Subcutaneous adipose tissue (tissue), 4 donors: ENCODE results near the gene DGKB. TPM values are rescaled to one million over a fixed set of nuclear protein-coding genes. Genes with fewer than 3 reads are reported as not detected.

Source experiments
- total RNA-seq, 4 donors: library from RNA; depleted of rRNA; stranded (reverse); fragments of >200 nt; gene quantifications; one replicate each; pipeline ENCODE4 v1.1.0, GENCODE V29; 2016
- TF ChIP-seq, protein P1 (sequence below): fragments of 450-650 bp; IDR thresholded peaks from one replicate; pipeline ENCODE4 v1.5.1; 2016; ENCODE audit warnings: low read depth, mild to moderate bottlenecking, control low read depth, antibody characterized with exemption, moderate library complexity

The DGKB gene
- total RNA-seq, 4 donors from 2014 or later = 0.17 TPM; not detected in 3

DNA sequence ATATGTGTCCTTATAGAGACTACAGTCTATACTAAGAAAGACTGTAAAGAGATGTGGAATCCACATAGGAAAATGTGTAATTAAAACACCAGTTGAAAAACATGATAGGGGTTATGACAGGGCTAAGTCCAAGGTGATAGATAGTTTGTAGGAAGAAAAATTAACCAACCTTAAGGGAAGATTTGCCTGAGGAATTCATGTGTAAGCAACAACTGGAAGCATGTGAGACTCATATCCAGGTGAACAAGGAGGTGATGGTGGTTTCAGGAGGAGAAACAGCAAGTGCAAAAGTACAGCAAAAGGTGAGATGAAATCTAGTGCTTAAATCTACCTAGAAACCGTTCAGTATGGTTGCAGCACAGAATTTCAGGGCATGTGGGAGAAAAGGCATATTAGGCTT, 696.4 kb downstream of the DGKB start:
- TF ChIP-seq, protein P1, sequence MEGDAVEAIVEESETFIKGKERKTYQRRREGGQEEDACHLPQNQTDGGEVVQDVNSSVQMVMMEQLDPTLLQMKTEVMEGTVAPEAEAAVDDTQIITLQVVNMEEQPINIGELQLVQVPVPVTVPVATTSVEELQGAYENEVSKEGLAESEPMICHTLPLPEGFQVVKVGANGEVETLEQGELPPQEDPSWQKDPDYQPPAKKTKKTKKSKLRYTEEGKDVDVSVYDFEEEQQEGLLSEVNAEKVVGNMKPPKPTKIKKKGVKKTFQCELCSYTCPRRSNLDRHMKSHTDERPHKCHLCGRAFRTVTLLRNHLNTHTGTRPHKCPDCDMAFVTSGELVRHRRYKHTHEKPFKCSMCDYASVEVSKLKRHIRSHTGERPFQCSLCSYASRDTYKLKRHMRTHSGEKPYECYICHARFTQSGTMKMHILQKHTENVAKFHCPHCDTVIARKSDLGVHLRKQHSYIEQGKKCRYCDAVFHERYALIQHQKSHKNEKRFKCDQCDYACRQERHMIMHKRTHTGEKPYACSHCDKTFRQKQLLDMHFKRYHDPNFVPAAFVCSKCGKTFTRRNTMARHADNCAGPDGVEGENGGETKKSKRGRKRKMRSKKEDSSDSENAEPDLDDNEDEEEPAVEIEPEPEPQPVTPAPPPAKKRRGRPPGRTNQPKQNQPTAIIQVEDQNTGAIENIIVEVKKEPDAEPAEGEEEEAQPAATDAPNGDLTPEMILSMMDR = no peak

DNA sequence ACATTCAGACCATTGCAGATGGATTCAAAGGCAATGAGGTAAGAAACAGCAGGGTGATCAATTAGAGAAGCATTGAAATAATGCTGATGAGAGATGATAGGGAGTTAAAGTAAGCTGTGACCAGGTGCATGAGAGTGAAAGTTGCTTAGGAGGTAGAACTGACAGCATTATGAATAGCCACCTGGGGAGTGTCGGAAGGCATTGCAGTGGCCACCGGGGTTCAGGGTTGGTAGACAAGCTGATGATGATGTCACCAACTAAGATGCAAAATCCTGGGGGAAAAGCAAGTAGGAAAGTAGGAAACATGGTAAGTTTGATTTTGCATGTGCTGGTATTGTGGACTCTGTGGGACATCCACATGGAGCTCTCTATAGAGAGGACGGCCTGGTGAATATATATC, 701.2 kb downstream of the DGKB start:
- TF ChIP-seq, protein P1 = no peak

DNA sequence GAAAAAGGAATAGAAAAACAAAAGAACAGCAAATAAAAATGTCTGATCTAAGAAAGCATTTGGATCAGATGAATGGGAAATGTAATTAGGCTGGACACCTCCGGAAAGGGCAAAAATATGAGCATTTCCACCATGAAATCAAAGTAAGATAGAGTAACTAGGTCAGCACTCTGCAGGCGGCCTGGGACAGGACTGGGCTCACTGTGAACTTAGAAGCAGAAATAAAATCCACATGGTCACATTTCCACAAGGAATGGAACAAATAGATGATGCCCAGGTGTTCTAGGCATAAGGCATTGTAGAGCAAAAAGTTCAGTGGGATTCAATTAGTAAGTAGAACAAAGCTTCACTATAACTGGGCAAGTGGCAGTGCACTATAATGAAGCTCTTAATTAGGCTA, 703.2 kb downstream of the DGKB start:
- TF ChIP-seq, protein P1 = no peak

DNA sequence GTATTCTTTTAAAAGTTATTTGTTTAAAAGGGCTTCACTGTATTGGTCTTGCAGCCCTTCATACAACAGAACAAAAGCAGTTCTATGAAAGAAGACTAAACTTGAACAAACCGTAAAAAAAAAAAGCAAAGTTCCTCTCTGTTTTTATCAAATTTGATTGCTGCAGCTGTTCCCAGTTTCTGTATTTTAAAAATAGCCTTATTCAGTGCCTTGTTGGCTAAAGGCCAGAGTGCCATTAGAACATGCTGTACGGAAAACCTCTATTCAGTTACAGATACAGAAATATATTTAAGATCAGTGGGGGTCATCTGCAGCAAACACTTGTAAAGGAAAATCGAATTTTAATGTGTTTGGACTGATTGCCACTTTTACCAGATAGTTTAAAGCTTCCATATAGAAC, 705.3 kb downstream of the DGKB start:
- TF ChIP-seq, protein P1 = no peak

DNA sequence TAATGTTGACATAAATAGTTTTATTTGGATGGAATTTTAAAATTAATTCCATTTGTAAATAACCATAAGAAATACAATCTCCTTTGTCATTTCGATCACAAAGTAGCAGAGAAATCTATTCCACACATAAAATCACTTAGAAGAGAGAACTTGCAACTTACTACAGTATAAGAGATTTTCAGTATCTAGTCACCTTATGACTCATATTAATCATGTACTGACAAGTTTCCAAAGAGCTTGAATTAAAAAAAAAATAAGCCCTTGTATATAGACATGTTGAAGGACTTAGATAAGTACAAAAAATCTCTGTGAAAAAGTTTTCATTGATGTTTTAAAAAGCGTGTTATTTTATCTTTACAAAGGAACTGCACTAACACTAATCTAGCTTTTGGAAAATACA, 706.0 kb downstream of the DGKB start:
- TF ChIP-seq, protein P1 = no peak

DNA sequence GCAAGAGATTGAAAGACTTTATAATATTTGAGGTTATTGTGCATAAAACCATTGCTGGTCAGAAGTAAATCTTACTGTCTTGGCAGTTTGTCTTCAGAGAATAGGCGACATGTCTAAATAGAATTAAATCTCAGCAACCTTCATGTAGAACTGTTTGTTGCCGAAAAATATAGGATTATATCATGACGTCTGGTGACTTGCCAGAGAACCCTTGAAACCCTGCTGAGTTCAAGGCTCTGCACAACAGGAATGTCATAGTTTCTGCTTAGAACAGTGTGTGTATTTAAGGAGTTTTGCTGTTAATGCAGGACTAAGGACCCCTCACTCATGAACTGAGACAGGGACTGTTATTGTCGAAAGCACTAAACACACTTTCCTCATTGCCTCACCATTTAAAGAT, 706.7 kb downstream of the DGKB start:
- TF ChIP-seq, protein P1 = no peak

DNA sequence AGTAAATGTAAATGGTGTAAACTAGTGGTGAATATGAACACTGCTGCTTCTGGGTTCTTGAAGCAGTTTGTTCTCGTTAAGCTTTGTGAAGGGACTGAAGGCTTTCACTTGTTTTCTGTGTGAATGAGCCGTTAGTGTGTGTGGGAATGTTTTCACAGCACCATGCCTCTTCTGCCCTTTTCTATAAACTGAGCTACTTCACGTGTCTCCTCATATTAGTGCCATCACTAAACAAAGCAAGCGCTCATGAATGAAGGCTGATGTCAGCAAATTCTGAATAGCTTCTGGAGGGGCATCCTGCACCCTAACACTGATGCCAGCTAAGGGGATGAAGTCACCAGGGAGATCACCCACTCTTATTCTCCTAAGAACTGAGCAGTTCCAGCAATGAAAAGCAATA, 707.5 kb downstream of the DGKB start:
- TF ChIP-seq, protein P1 = no peak
